A673 (cell line): Measurements from ENCODE around the gene EPB41L4A. TPM values are rescaled to one million over a fixed set of nuclear protein-coding genes. Genes with fewer than 3 reads are reported as not detected.

Experiments
- BruUV-seq: library from RNA; stranded (reverse); fragments of 400-500 nt; replicated peaks from 2 replicates; lab custom pipeline; 2021; lab: Mats Ljungman, UMichigan
- CTCF ChIA-PET: fragments of 300-600 bp; sonication (Branson Sonifier 250); formaldehyde crosslinking; loops from one replicate; lab custom pipeline; 2022; ENCODE audit warnings: antibody characterized with exemption; lab: Charles Lee
- POLR2A ChIA-PET: fragments of 300-600 bp; sonication (Branson Sonifier 250); formaldehyde crosslinking; loops from one replicate; lab custom pipeline; 2022; ENCODE audit warnings: antibody characterized with exemption; ENCODE audit not compliant: low non-redundant PET; lab: Charles Lee
- DNase-seq: peaks from one replicate; pipeline ENCODE4 v3.0.0-alpha.2; 2015; ENCODE audit warnings: low spot score
- H3K27ac ChIP-seq: fragments of 200-600 bp; sonication (generic); 2 replicates; pipeline ENCODE4 v1.5.1; 2016; ENCODE audit warnings: mixed run types, low read depth, mild to moderate bottlenecking, mixed read lengths, antibody characterized with exemption, low read length; ENCODE audit not compliant: poor library complexity, severe bottlenecking
- H3K27me3 ChIP-seq: fragments of 200-600 bp; sonication (generic); replicated peaks from 2 replicates; pipeline ENCODE4 v1.6.1; 2017; ENCODE audit warnings: mixed run types, low read depth, mild to moderate bottlenecking, mixed read lengths, antibody characterized with exemption, low read length; ENCODE audit not compliant: insufficient read depth, poor library complexity
- H3K36me3 ChIP-seq: fragments of 200-600 bp; sonication (generic); 2 replicates; pipeline ENCODE4 v1.6.1; 2016; ENCODE audit warnings: mixed run types, mild to moderate bottlenecking, mixed read lengths, antibody characterized with exemption, low read length; ENCODE audit not compliant: insufficient read depth, poor library complexity, severe bottlenecking
- H3K4me1 ChIP-seq: fragments of 200-600 bp; sonication (generic); 2 replicates; pipeline ENCODE4 v1.6.1; 2017; ENCODE audit warnings: mixed run types, mild to moderate bottlenecking, mixed read lengths, antibody characterized with exemption, low read length; ENCODE audit not compliant: insufficient read depth, poor library complexity, severe bottlenecking
- H3K4me3 ChIP-seq: fragments of 200-600 bp; sonication (generic); 2 replicates; pipeline ENCODE4 v1.5.1; 2016; ENCODE audit warnings: low read depth, mixed run types, mild to moderate bottlenecking, mixed read lengths, low read length; ENCODE audit not compliant: poor library complexity, severe bottlenecking
- H3K9me3 ChIP-seq: fragments of 200-600 bp; sonication (generic); 2 replicates; pipeline ENCODE4 v1.6.1; 2016; ENCODE audit warnings: mixed run types, low read depth, mild to moderate bottlenecking, mixed read lengths, antibody characterized with exemption, low read length; ENCODE audit not compliant: poor library complexity, severe bottlenecking
- CTCF ChIP-seq: fragments of 300-800, 200-600 bp; sonication (generic); conservative IDR thresholded peaks from 2 replicates; pipeline ENCODE4 v1.5.1; 2017; ENCODE audit warnings: low read depth, mild to moderate bottlenecking, antibody characterized with exemption, low read length, moderate library complexity, mixed read lengths
- EZH2 ChIP-seq: fragments of 200-600 bp; sonication (generic); IDR thresholded peaks from 2 replicates; pipeline ENCODE4 v1.6.1; 2017; ENCODE audit warnings: borderline replicate concordance, low read depth, mild to moderate bottlenecking, mixed read lengths, antibody characterized with exemption, low read length; ENCODE audit not compliant: poor library complexity, severe bottlenecking
- intact Hi-C: fragments of 100-400 bp; cut with micrococcal nuclease; formaldehyde crosslinking; loops from one replicate; pipeline ENCODE4 v1.10.0; 2022; ENCODE audit not compliant: unreplicated experiment
- total RNA-seq: library from RNA; stranded (reverse); gene quantifications from 2 replicates; pipeline ENCODE4 v1.2.3, GENCODE V29; 2021

EPB41L4A gene
- total RNA-seq, 1 experiment from 2014 or later, result not detected

- no peak for TF ChIP-seq CTCF
- ChIA-PET POLR2A (no interaction called here), CTCF (no interaction called here)
- intact Hi-C loops, result no loop called here
- Histone ChIP-seq H3K4me1 (no peaks in the 10 kb centered on the region), H3K27ac (no peak overlapping the region), H3K9me3 (no peaks in the 10 kb centered on the region), H3K36me3 (no peaks in the 10 kb centered on the region), H3K27me3 (peaks cover 8% of the 10 kb centered on the region), H3K4me3 (no peak overlapping the region)
- no TSS peak for BruUV-seq
- DNase-seq, result no peak
Observed at GRCh38 chr5:112116371-112116770, 302.7 kb downstream of the EPB41L4A start.

GRCh38 chr5:112113565-112113964 lies 305.5 kb downstream of the EPB41L4A start:
- DNase-seq, result no peak
- Histone ChIP-seq H3K4me3 (no peak overlapping the region), H3K4me1 (no peaks in the 10 kb centered on the region), H3K9me3 (no peaks in the 10 kb centered on the region), H3K27ac (no peak overlapping the region), H3K36me3 (no peaks in the 10 kb centered on the region), H3K27me3 (peaks cover 5% of the 10 kb centered on the region)
- ChIA-PET CTCF (no interaction called here), POLR2A (no interaction called here)
- no TSS peak for BruUV-seq
- intact Hi-C loops, result no loop called here
- TF ChIP-seq EZH2 (no peak), CTCF (no peak)
